ENCODE data around the gene GNB3.

DNA sequence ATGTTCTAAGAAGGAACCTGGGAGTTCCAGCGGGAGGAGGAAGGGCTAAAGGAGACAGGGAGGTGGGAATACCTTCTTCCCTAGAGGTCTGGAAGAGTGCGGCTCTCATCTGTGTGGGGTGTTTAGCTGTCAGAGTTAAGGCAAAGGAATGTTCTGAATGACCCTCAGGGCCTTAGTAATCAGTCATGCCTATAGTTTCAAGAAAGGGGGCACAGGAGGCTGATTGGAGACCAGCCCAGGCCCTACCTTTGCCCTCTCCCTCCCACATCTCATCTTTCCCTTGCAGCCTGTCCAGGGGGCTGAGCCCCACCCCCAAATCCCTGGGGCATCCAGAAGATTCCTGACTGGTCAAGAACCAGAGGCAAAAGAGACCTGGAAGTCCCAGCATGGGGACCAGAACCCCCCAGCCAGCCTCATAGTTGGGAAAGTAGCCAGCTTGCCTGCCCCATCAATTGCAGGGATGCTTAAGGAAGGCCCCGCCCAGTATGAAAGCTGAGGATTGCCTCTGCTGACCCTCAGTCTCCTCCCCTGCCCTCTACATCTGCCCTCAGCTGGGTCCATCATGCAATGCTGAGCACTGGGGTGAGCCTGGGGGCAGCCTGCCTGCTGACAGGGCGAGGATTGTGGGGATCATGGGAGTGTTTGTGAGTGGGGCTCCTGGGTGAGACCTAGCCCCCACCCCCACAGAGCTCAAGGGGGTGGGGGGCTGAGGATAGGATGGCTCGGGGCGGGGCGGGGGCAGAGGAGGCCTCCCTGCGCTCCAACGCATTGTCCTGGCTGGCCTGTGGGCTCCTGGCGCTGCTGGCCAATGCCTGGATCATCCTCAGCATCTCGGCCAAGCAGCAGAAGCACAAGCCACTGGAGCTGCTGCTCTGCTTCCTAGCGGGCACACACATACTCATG, 17.3 kb upstream of the GNB3 start:
- TF ChIP-seq CTCF (IDR thresholded peaks at IDR 0.05): no peak
- TF ChIP-seq POLR2A (IDR thresholded peaks at IDR 0.05): no peak
- no peak for TF ChIP-seq EP300 (IDR thresholded peaks at IDR 0.05)

All from ovary (tissue), 3 donors.